Measurements from ENCODE around the gene PPP1R2B.

GRCh38 chr5:156879665-156880285 is 29.7 kb downstream of the PPP1R2B start:
- TF ChIP-seq EP300 (IDR thresholded peaks at IDR 0.05) (no peak), CTCF (IDR thresholded peaks at IDR 0.05) (no peak), POLR2AphosphoS5 (IDR thresholded peaks at IDR 0.05) (no peak), POLR2A (IDR thresholded peaks at IDR 0.05; ENCODE audit: low read depth) (no peak)
